Measurements from ENCODE around the gene CRYBG2.
A peak's percentile ranks its signal among the peaks of the same experiment; 100 is the strongest.

CRYBG2 gene

GRCh38 chr1:26364956-26365355, 11.0 kb upstream of the CRYBG2 start:
- DNase-seq: no peak
- Histone ChIP-seq H3K4me2 (ENCODE audit: low read depth, low read length) (no peak overlapping the region), H3F3A (ENCODE audit: insufficient read depth, low read length) (no peaks in the 10 kb centered on the region), H3K27ac (ENCODE audit: low read length) (no peak overlapping the region), H3K9me2 (replicated peaks; ENCODE audit: insufficient read depth, low read length) (no peaks in the 10 kb centered on the region), H2AFZ (ENCODE audit: low read length) (no peak overlapping the region), H3K36me3 (replicated peaks; ENCODE audit: insufficient read depth, low read length) (no peaks in the 10 kb centered on the region), H3K9ac (ENCODE audit: low read length) (no peak overlapping the region), H3K4me3 (ENCODE audit: low read length) (no peak overlapping the region), H3K9me3 (replicated peaks; ENCODE audit: insufficient read depth, low read length) (no peaks in the 10 kb centered on the region), H3K4me1 (ENCODE audit: low read length) (no peaks in the 10 kb centered on the region), H4K20me1 (ENCODE audit: insufficient read depth, low read length) (no peaks in the 10 kb centered on the region), H3K79me2 (ENCODE audit: low read length) (no peaks in the 10 kb centered on the region), H3K27me3 (replicated peaks; ENCODE audit: insufficient read depth, low read length) (peaks cover 43% of the 10 kb centered on the region)
- TF ChIP-seq EZH2phosphoT487 (IDR thresholded peaks at IDR 0.05; ENCODE audit: low read length): no peak

DNA sequence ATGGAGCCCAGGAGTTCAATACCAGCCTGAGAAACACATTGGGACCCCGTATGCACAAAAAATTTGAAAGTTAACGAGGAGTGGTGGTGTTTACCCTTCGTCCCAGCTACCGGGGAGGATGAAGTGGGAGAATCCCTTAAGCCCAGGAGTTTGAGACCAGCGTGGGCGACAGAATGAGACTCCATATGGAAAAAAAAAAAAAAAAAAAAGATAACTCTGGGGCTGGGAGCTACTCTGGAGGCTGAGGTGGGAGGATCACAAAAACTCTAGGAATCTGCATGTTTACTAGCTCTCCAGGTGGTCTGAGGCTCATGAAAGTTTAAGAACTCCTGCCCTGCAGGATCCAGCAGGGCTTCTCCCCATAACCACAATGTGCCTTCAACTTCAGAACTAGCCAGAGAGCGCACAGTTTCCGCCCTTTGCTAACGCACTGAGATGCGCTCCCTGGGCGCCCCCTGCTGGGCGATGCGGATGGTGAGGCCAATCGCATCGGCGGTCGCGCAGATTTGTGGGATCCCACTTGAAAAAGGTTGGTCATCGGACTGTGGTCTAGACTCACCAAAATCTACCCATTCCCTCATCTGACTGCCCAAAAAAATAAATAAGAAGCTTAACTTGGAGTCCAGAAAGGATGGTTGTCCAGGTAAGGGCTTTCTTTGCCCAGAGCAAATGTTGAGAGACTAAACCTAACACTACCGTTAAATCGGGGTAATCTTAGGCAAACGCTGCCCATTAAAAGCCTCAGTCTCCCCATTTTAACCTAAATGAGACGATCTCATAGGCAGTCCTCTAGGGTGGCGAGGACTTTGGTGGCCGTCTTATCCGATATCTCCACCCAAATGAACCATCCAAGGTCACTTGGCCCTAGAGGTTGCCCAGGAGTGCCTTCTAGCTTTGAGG, 9.9 kb upstream of the CRYBG2 start:
- peak; percentile 78 for DNase-seq
- H3K4me2 ChIP-seq (ENCODE audit: low read depth, low read length): peak overlapping the region; percentile 33; the same call in 1 of the 2 replicates
- H3F3A ChIP-seq (ENCODE audit: insufficient read depth, low read length): no peaks in the 10 kb centered on the region
- no peaks in the 10 kb centered on the region for H3K79me2 ChIP-seq (ENCODE audit: low read length)
- no peak overlapping the region for H3K4me3 ChIP-seq (ENCODE audit: low read length)
- no peak for TF ChIP-seq EZH2 (optimal IDR thresholded peaks at IDR 0.05; ENCODE audit: low read depth, low read length)
- TF ChIP-seq EZH2phosphoT487 (IDR thresholded peaks at IDR 0.05; ENCODE audit: low read length): no peak
- peak; percentile 98 for TF ChIP-seq CTCF (IDR thresholded peaks at IDR 0.05; ENCODE audit: low read length)
- H3K9me3 ChIP-seq (replicated peaks; ENCODE audit: insufficient read depth, low read length): no peaks in the 10 kb centered on the region
- no peaks in the 10 kb centered on the region for H3K9me2 ChIP-seq (replicated peaks; ENCODE audit: insufficient read depth, low read length)
- no peak overlapping the region for H3K9ac ChIP-seq (ENCODE audit: low read length)
- no peaks in the 10 kb centered on the region for H4K20me1 ChIP-seq (ENCODE audit: insufficient read depth, low read length)
- no peak overlapping the region for H3K27ac ChIP-seq (ENCODE audit: low read length)
- peaks cover 45% of the 10 kb centered on the region for H3K27me3 ChIP-seq (replicated peaks; ENCODE audit: insufficient read depth, low read length)
- peak overlapping the region; percentile 49; the same call in 1 of the 2 replicates for H2AFZ ChIP-seq (ENCODE audit: low read length)
- no peaks in the 10 kb centered on the region for H3K4me1 ChIP-seq (ENCODE audit: low read length)
- H3K36me3 ChIP-seq (replicated peaks; ENCODE audit: insufficient read depth, low read length): no peaks in the 10 kb centered on the region

DNA sequence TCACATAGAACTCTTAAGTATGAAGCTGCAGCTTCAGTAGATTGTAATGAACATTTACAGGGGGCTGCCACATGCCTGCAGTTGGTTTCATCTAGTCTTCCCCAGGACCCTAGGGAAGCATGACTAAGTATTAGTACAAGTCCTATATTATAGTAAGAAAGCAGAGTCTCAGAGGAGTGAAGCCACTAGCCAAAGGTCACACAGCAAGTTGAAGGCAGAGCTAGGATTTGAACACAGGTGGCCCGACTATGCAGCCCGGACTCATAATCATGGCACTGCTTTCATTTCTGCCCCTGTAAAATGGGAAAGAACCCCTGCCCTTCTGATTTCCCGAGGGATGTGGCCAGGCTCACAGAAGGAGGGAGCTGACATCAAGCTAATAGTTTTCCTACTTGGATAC, 8.4 kb upstream of the CRYBG2 start:
- H3F3A ChIP-seq (ENCODE audit: insufficient read depth, low read length): no peaks in the 10 kb centered on the region
- no peak for DNase-seq
- H4K20me1 ChIP-seq (ENCODE audit: insufficient read depth, low read length): no peaks in the 10 kb centered on the region
- no peaks in the 10 kb centered on the region for H3K4me1 ChIP-seq (ENCODE audit: low read length)
- no peak overlapping the region for H2AFZ ChIP-seq (ENCODE audit: low read length)
- H3K9me3 ChIP-seq (replicated peaks; ENCODE audit: insufficient read depth, low read length): no peaks in the 10 kb centered on the region
- H3K9ac ChIP-seq (ENCODE audit: low read length): no peak overlapping the region
- H3K27ac ChIP-seq (ENCODE audit: low read length): no peak overlapping the region
- peaks cover 38% of the 10 kb centered on the region for H3K27me3 ChIP-seq (replicated peaks; ENCODE audit: insufficient read depth, low read length)
- no peaks in the 10 kb centered on the region for H3K36me3 ChIP-seq (replicated peaks; ENCODE audit: insufficient read depth, low read length)
- no peak overlapping the region for H3K4me3 ChIP-seq (ENCODE audit: low read length)
- H3K79me2 ChIP-seq (ENCODE audit: low read length): no peaks in the 10 kb centered on the region
- no peak overlapping the region for H3K4me2 ChIP-seq (ENCODE audit: low read depth, low read length)
- TF ChIP-seq EZH2phosphoT487 (IDR thresholded peaks at IDR 0.05; ENCODE audit: low read length) (no peak), CTCF (IDR thresholded peaks at IDR 0.05; ENCODE audit: low read length) (no peak), EZH2 (optimal IDR thresholded peaks at IDR 0.05; ENCODE audit: low read depth, low read length) (no peak)
- H3K9me2 ChIP-seq (replicated peaks; ENCODE audit: insufficient read depth, low read length): no peaks in the 10 kb centered on the region

DNA sequence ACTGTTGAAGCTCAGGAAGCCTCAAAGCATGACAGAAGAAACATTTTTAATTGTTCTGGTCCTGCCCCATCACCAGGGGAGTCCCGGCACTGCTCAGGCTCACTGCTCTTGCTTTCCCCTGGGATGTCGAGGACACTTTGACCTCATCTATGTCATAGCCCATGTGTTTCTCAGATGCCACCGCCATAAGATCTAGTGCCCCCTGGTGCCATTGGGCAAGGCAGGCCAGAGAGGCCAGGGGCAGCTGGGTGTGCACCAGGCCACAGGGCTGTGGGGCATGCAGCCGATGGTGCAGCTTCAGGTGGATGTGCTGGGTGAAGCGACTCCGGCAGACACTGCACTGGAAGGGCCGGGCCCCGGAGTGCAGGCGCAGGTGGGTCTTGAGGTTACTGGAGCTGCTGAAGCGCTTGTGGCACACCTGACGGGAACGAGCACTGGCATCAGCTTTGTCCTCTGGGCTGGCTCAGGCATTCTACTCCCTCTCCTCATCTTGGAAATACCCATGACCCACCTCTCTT, 7.7 kb upstream of the CRYBG2 start:
- no peak overlapping the region for H2AFZ ChIP-seq (ENCODE audit: low read length)

More for the DNA sequence above, 7.7 kb upstream of the CRYBG2 start:
- no peak for DNase-seq
- Histone ChIP-seq H3K36me3 (replicated peaks; ENCODE audit: insufficient read depth, low read length) (no peaks in the 10 kb centered on the region), H3K27ac (ENCODE audit: low read length) (no peak overlapping the region), H3K9me3 (replicated peaks; ENCODE audit: insufficient read depth, low read length) (no peaks in the 10 kb centered on the region), H4K20me1 (ENCODE audit: insufficient read depth, low read length) (no peaks in the 10 kb centered on the region), H3K4me3 (ENCODE audit: low read length) (no peak overlapping the region), H3K79me2 (ENCODE audit: low read length) (no peaks in the 10 kb centered on the region), H3F3A (ENCODE audit: insufficient read depth, low read length) (no peaks in the 10 kb centered on the region), H3K4me1 (ENCODE audit: low read length) (no peaks in the 10 kb centered on the region), H3K27me3 (replicated peaks; ENCODE audit: insufficient read depth, low read length) (peaks cover 38% of the 10 kb centered on the region), H3K9me2 (replicated peaks; ENCODE audit: insufficient read depth, low read length) (no peaks in the 10 kb centered on the region), H3K4me2 (ENCODE audit: low read depth, low read length) (no peak overlapping the region), H3K9ac (ENCODE audit: low read length) (no peak overlapping the region)
- TF ChIP-seq EZH2phosphoT487 (IDR thresholded peaks at IDR 0.05; ENCODE audit: low read length): no peak
- no peak for TF ChIP-seq CTCF (IDR thresholded peaks at IDR 0.05; ENCODE audit: low read length)
- no peak for TF ChIP-seq EZH2 (optimal IDR thresholded peaks at IDR 0.05; ENCODE audit: low read depth, low read length)
